OCI-LY3 (cell line): Measurements from ENCODE around the gene ZFP3.
"Not testable (repeated sequence)": the region's sequence is repeated elsewhere in the genome, so short reads cannot be mapped to it uniquely, and the experiment has no call there.

Source experiments
- H2AFZ ChIP-seq: fragments of 200-600, 300-600 bp; shearing (Covaris generic); 2 replicates; pipeline ENCODE4 v1.6.0; 2014; ENCODE audit warnings: antibody characterized with exemption, low read depth, low read length
- H3K27ac ChIP-seq: fragments of 200-600, 300-600 bp; sonication (generic); 2 replicates; pipeline ENCODE4 v1.5.1; 2014; ENCODE audit warnings: mild to moderate bottlenecking, low read length, moderate library complexity, mixed read lengths
- H3K27me3 ChIP-seq: fragments of 200-600, 300-600 bp; sonication (generic); 2 replicates; pipeline ENCODE4 v1.6.1; 2014; ENCODE audit warnings: low read depth, low read length, mixed read lengths
- H3K36me3 ChIP-seq: fragments of 200-600, 300-600 bp; sonication (generic); replicated peaks from 2 replicates; pipeline ENCODE3; 2014; ENCODE audit warnings: low read depth, low read length, mixed read lengths
- H3K4me1 ChIP-seq: fragments of 300-600, 200-600 bp; sonication (generic); 2 replicates; pipeline ENCODE4 v1.6.1; 2014; ENCODE audit warnings: low read length, mixed read lengths
- H3K4me2 ChIP-seq: fragments of 200-600, 300-600 bp; sonication (generic); 2 replicates; pipeline ENCODE4 v1.6.1; 2014; ENCODE audit warnings: low read length, mixed read lengths
- H3K4me3 ChIP-seq: fragments of 300-600, 200-600 bp; sonication (generic); 2 replicates; pipeline ENCODE4 v1.5.1; 2014; ENCODE audit warnings: antibody characterized with exemption, mild to moderate bottlenecking, low read length, moderate library complexity
- H3K79me2 ChIP-seq: fragments of 300-600, 200-600 bp; shearing (Covaris generic); 2 replicates; pipeline ENCODE4 v1.6.1; 2014; ENCODE audit warnings: mild to moderate bottlenecking, low read length, mixed read lengths
- H3K9ac ChIP-seq: fragments of 300-600, 200-600 bp; shearing (Covaris generic); 2 replicates; pipeline ENCODE4 v1.6.0; 2014; ENCODE audit warnings: mild to moderate bottlenecking, low read length, moderate library complexity
- H3K9me3 ChIP-seq: fragments of 200-600, 300-600 bp; shearing (Covaris generic); 2 replicates; pipeline ENCODE4 v1.6.1; 2014; ENCODE audit warnings: low read length, mixed read lengths; ENCODE audit not compliant: insufficient read depth
- H4K20me1 ChIP-seq: fragments of 200-600, 300-600 bp; sonication (generic); 2 replicates; pipeline ENCODE4 v1.6.1; 2016; ENCODE audit warnings: low read length, mixed read lengths; ENCODE audit not compliant: insufficient read depth
- EZH2phosphoT487 ChIP-seq: fragments of 200-600 bp; shearing (Covaris generic); IDR thresholded peaks from 2 replicates; pipeline ENCODE4 v1.6.1; 2018; ENCODE audit warnings: antibody characterized with exemption, mixed run types, low read depth
- TF ChIP-seq, protein P1 (sequence below): fragments of 200-600, 300-600 bp; sonication (generic); IDR thresholded peaks from 2 replicates; pipeline ENCODE4 v1.5.1; 2014; ENCODE audit warnings: antibody characterized with exemption, low read length, low read depth

Gene ZFP3

DNA sequence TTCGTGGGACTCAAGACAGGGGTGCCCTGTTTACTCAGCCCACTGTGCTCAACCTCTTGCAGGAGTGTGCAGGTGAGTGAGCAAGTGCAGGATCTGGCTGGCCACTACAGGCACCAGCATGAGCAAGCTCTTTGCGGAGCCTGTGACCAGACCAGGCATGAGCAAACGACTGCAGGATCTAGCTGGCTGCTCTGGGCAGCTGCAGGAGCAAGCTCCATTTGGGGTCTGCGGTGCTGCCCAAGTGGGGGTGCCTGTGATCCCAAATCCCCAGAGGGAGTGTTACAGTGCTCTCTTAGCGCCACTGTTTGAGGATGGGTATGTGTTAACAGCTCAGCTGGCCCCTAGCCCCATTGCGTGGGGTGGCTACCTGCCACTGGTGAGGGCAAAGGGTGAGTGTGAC is 40.0 kb downstream of the ZFP3 start:
- Histone ChIP-seq H3K36me3 (peaks cover 5% of the 10 kb centered on the region), H3K4me3 (no peak overlapping the region), H3K9ac (no peak overlapping the region), H3K4me2 (no peak overlapping the region), H3K79me2 (no peaks in the 10 kb centered on the region), H3K9me3 (no peaks in the 10 kb centered on the region), H3K27me3 (no peaks in the 10 kb centered on the region), H4K20me1 (no peaks in the 10 kb centered on the region), H3K27ac (no peak overlapping the region), H2AFZ (no peak overlapping the region), H3K4me1 (no peaks in the 10 kb centered on the region)
- no peak for TF ChIP-seq EZH2phosphoT487
- TF ChIP-seq, protein P1, sequence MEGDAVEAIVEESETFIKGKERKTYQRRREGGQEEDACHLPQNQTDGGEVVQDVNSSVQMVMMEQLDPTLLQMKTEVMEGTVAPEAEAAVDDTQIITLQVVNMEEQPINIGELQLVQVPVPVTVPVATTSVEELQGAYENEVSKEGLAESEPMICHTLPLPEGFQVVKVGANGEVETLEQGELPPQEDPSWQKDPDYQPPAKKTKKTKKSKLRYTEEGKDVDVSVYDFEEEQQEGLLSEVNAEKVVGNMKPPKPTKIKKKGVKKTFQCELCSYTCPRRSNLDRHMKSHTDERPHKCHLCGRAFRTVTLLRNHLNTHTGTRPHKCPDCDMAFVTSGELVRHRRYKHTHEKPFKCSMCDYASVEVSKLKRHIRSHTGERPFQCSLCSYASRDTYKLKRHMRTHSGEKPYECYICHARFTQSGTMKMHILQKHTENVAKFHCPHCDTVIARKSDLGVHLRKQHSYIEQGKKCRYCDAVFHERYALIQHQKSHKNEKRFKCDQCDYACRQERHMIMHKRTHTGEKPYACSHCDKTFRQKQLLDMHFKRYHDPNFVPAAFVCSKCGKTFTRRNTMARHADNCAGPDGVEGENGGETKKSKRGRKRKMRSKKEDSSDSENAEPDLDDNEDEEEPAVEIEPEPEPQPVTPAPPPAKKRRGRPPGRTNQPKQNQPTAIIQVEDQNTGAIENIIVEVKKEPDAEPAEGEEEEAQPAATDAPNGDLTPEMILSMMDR: no peak

- Histone ChIP-seq H3K4me1 (no peaks in the 10 kb centered on the region), H3K9me3 (no peaks in the 10 kb centered on the region), H2AFZ (no peak overlapping the region), H3K4me3 (no peak overlapping the region), H3K27ac (no peak overlapping the region), H3K4me2 (no peak overlapping the region), H4K20me1 (no peaks in the 10 kb centered on the region), H3K27me3 (no peaks in the 10 kb centered on the region), H3K9ac (no peak overlapping the region), H3K79me2 (no peaks in the 10 kb centered on the region), H3K36me3 (no peaks in the 10 kb centered on the region)
- TF ChIP-seq, protein P1: no peak
- TF ChIP-seq EZH2phosphoT487: no peak
These were observed 41.8 kb downstream of the ZFP3 start for GRCh38 chr17:5120036-5120435.

DNA sequence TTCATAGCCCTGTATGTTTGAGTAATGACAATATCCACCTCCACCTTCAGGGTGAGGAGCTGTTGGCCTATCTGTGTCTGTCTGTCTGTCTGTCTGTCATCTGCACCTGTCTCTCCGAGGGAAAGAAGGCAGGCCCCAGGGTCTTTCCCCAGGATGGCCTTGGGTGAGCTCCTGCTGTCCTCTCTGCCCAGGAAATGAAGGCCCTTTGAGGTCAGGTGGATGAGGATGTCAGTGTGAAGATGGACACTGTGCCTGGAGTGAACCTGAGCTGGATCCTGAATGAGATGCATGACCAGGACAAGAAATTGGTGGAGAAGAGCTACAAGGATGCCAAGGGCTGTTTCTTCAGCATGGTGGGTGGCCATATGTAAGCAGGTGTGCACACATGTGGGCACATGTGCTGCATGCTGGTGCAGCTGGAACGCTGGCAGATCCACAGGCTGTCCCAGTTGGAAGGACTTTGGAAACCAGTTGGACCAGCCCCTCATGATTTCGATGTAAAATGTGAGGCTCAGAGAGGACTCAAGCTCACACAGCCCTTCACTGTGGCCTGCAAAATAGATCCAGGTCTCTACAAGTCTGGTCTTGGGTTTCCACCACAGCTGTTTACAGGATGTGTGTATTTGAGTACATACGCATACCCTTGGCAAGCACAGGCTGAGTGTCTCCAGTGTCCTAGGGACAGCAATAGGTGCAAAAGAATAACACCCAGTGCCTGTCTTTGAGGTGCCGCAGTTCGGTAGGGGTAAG is 42.3 kb downstream of the ZFP3 start:
- H3K79me2 ChIP-seq, H3K9ac ChIP-seq, H3K27me3 ChIP-seq, H3K4me2 ChIP-seq, H3K27ac ChIP-seq, H2AFZ ChIP-seq, H3K4me3 ChIP-seq, H3K4me1 ChIP-seq, H3K9me3 ChIP-seq, H3K36me3 ChIP-seq, H4K20me1 ChIP-seq: not testable (repeated sequence)

- Histone ChIP-seq H3K27me3 (no peaks in the 10 kb centered on the region), H3K4me1 (no peaks in the 10 kb centered on the region), H4K20me1 (no peaks in the 10 kb centered on the region), H3K9me3 (no peaks in the 10 kb centered on the region), H3K4me3 (no peak overlapping the region), H3K27ac (no peak overlapping the region), H3K36me3 (no peaks in the 10 kb centered on the region), H2AFZ (no peak overlapping the region), H3K9ac (no peak overlapping the region), H3K79me2 (no peaks in the 10 kb centered on the region), H3K4me2 (no peak overlapping the region)
- TF ChIP-seq, protein P1: no peak
- TF ChIP-seq EZH2phosphoT487: no peak
These were observed 43.0 kb downstream of the ZFP3 start for GRCh38 chr17:5121186-5121841.

GRCh38 chr17:5122056-5122455 is 43.8 kb downstream of the ZFP3 start:
- H3K79me2 ChIP-seq, H3K27me3 ChIP-seq, H3K4me3 ChIP-seq, H3K4me2 ChIP-seq, H3K36me3 ChIP-seq, H2AFZ ChIP-seq, H3K9ac ChIP-seq, H4K20me1 ChIP-seq, H3K9me3 ChIP-seq, H3K27ac ChIP-seq, H3K4me1 ChIP-seq: not testable (repeated sequence)
